RWPE2 (cell line): ENCODE data around the gene IMP3.
"Not testable (repeated sequence)": the region's sequence is repeated elsewhere in the genome, so short reads cannot be mapped to it uniquely, and the experiment has no call there.

Experiments used
- ATAC-seq: fragments of 200-7000 bp; cut with Tn5 transposase; 3 replicates; pipeline ENCODE4 v1.9.1; 2021; ENCODE audit warnings: low read depth
- DNase-seq: peaks from one replicate; pipeline ENCODE4 v3.0.0-alpha.2; 2020; ENCODE audit warnings: low spot score
- H3K27ac ChIP-seq: fragments of 450-650 bp; 2 replicates; pipeline ENCODE4 v1.5.1; 2017; ENCODE audit warnings: mild to moderate bottlenecking; ENCODE audit not compliant: poor library complexity, severe bottlenecking
- H3K27me3 ChIP-seq: fragments of 250-450 bp; sonication (Bioruptor Pico); 2 replicates; pipeline ENCODE4 v1.5.1; 2021; ENCODE audit warnings: mild to moderate bottlenecking, moderate library complexity; ENCODE audit not compliant: insufficient read depth, poor library complexity, severe bottlenecking
- H3K36me3 ChIP-seq: fragments of 250-450 bp; sonication (Bioruptor Pico); 2 replicates; pipeline ENCODE4 v1.5.1; 2020; ENCODE audit warnings: low read depth, mild to moderate bottlenecking, moderate library complexity
- H3K4me1 ChIP-seq: fragments of 250-450 bp; sonication (Bioruptor Pico); 2 replicates; pipeline ENCODE4 v1.5.1; 2021; ENCODE audit warnings: mild to moderate bottlenecking, moderate library complexity; ENCODE audit not compliant: insufficient read depth, poor library complexity, severe bottlenecking
- H3K4me3 ChIP-seq: fragments of 250-450 bp; sonication (Bioruptor Pico); 2 replicates; pipeline ENCODE4 v1.5.1; 2021; ENCODE audit warnings: mild to moderate bottlenecking, moderate library complexity; ENCODE audit not compliant: severe bottlenecking
- H3K9me3 ChIP-seq: fragments of 250-450 bp; sonication (Bioruptor Pico); 2 replicates; pipeline ENCODE4 v1.5.1; 2021; ENCODE audit warnings: mild to moderate bottlenecking, moderate library complexity; ENCODE audit not compliant: severe bottlenecking
- CTCF ChIP-seq: fragments of 450-650 bp; IDR thresholded peaks from one replicate; pipeline ENCODE4 v1.5.1; 2017; ENCODE audit warnings: mild to moderate bottlenecking, moderate library complexity; ENCODE audit not compliant: poor library complexity, severe bottlenecking

The IMP3 gene

GRCh38 chr15:75637245-75638009 lies 2.6 kb downstream of the IMP3 start:
- ATAC-seq: no peak
- Histone ChIP-seq H3K27ac (peak overlapping the region; percentile 85), H3K36me3 (peaks cover 20% of the 10 kb centered on the region), H3K9me3 (no peaks in the 10 kb centered on the region), H3K27me3 (no peaks in the 10 kb centered on the region), H3K4me3 (no peak overlapping the region), H3K4me1 (peaks cover 6% of the 10 kb centered on the region)
- DNase-seq: no peak
- no peak for TF ChIP-seq CTCF

- H3K27me3 ChIP-seq: no peaks in the 10 kb centered on the region
- no peak overlapping the region for H3K27ac ChIP-seq
- no peak for TF ChIP-seq CTCF
- DNase-seq: no peak
- no peak for ATAC-seq
- H3K9me3 ChIP-seq: no peaks in the 10 kb centered on the region
- H3K4me1 ChIP-seq: peaks cover 6% of the 10 kb centered on the region
- peaks cover 20% of the 10 kb centered on the region for H3K36me3 ChIP-seq
- no peak overlapping the region for H3K4me3 ChIP-seq
Observed at GRCh38 chr15:75636026-75636425, 4.0 kb downstream of the IMP3 start.

GRCh38 chr15:75633922-75634321 lies 6.1 kb downstream of the IMP3 start:
- not testable (repeated sequence) for H3K27ac ChIP-seq, H3K27me3 ChIP-seq, ATAC-seq, H3K9me3 ChIP-seq, H3K4me3 ChIP-seq, H3K4me1 ChIP-seq, DNase-seq
- H3K36me3 ChIP-seq: peaks cover 15% of the 10 kb centered on the region

- Histone ChIP-seq H3K27ac (no peak overlapping the region), H3K27me3 (no peaks in the 10 kb centered on the region), H3K9me3 (no peaks in the 10 kb centered on the region), H3K4me3 (no peak overlapping the region), H3K36me3 (no peaks in the 10 kb centered on the region), H3K4me1 (peaks cover 10% of the 10 kb centered on the region)
- DNase-seq (no peak), ATAC-seq (0 out of 3 replicates have a peak, but pooled peaks have one; percentile 15)
- no peak for TF ChIP-seq CTCF
Observed at GRCh38 chr15:75631935-75632334, 8.1 kb downstream of the IMP3 start.

- peak within 1 kb of the TSS; percentile 90 for H3K27ac ChIP-seq
- peak; percentile 84 for ATAC-seq
Observed at GRCh38 chr15:75625542-75626347, 14.3 kb downstream of the IMP3 start, which contains the start of gene SNUPN. SNUPN (minus strand) TSS chr15:75625725; CDS start chr15:75621051, 4,674 bp downstream.

More at GRCh38 chr15:75625542-75626347, 14.3 kb downstream of the IMP3 start, which contains the start of gene SNUPN:
- Histone ChIP-seq H3K4me3 (peak within 1 kb of the TSS; percentile 86), H3K27me3 (no peaks in the 10 kb centered on the region), H3K9me3 (no peaks in the 10 kb centered on the region), H3K36me3 (no peaks in the 10 kb centered on the region), H3K4me1 (peaks cover 26% of the 10 kb centered on the region)
- TF ChIP-seq CTCF: no peak
- peak; percentile 95 for DNase-seq
